ENCODE results near the gene MYOCD.

Gene MYOCD

GRCh38 chr17:12683299-12683698 is 17.6 kb downstream of the MYOCD start:
- Histone ChIP-seq H4K20me1 (ENCODE audit: insufficient read depth, low read length) (no peaks in the 10 kb centered on the region), H3K4me1 (ENCODE audit: insufficient read depth, low read length, severe bottlenecking) (no peaks in the 10 kb centered on the region), H3K9me3 (ENCODE audit: low read length) (no peaks in the 10 kb centered on the region), H2AFZ (ENCODE audit: low read length) (no peak overlapping the region), H3K36me3 (ENCODE audit: insufficient read depth, low read length) (no peaks in the 10 kb centered on the region), H3K79me2 (ENCODE audit: insufficient read depth, low read length) (no peaks in the 10 kb centered on the region), H3K27ac (ENCODE audit: low read depth, low read length, poor library complexity, severe bottlenecking) (no peak overlapping the region), H3K9me2 (ENCODE audit: low read depth, low read length) (no peaks in the 10 kb centered on the region), H3K4me3 (ENCODE audit: low read depth, low read length, poor library complexity, severe bottlenecking) (no peak overlapping the region), H3K9ac (ENCODE audit: low read length) (no peak overlapping the region), H3K27me3 (ENCODE audit: insufficient read depth, low read length) (0 out of 2 replicates have a peak, but pooled peaks cover 7% of the 10 kb centered on the region), H3F3A (ENCODE audit: insufficient read depth, low read length) (no peaks in the 10 kb centered on the region), H3K4me2 (ENCODE audit: low read length) (no peak overlapping the region)
- TF ChIP-seq EZH2 (IDR thresholded peaks at IDR 0.05; ENCODE audit: borderline replicate concordance, low read length) (no peak), CTCF (IDR thresholded peaks at IDR 0.05; ENCODE audit: low read length) (no peak)

GRCh38 chr17:12686486-12686885 is 20.8 kb downstream of the MYOCD start:
- H3K4me3 ChIP-seq (ENCODE audit: low read depth, low read length, poor library complexity, severe bottlenecking), result no peak overlapping the region
- no peak overlapping the region for H2AFZ ChIP-seq (ENCODE audit: low read length)
- no peaks in the 10 kb centered on the region for H3K79me2 ChIP-seq (ENCODE audit: insufficient read depth, low read length)
- TF ChIP-seq EZH2 (IDR thresholded peaks at IDR 0.05; ENCODE audit: borderline replicate concordance, low read length) (no peak), CTCF (IDR thresholded peaks at IDR 0.05; ENCODE audit: low read length) (no peak)
- H3K9ac ChIP-seq (ENCODE audit: low read length), result no peak overlapping the region
- H3F3A ChIP-seq (ENCODE audit: insufficient read depth, low read length), result no peaks in the 10 kb centered on the region
- H3K4me1 ChIP-seq (ENCODE audit: insufficient read depth, low read length, severe bottlenecking), result no peaks in the 10 kb centered on the region
- no peaks in the 10 kb centered on the region for H3K9me3 ChIP-seq (ENCODE audit: low read length)
- H3K27ac ChIP-seq (ENCODE audit: low read depth, low read length, poor library complexity, severe bottlenecking), result no peak overlapping the region
- H3K36me3 ChIP-seq (ENCODE audit: insufficient read depth, low read length), result no peaks in the 10 kb centered on the region
- no peak overlapping the region for H3K4me2 ChIP-seq (ENCODE audit: low read length)
- no peaks in the 10 kb centered on the region for H4K20me1 ChIP-seq (ENCODE audit: insufficient read depth, low read length)
- H3K9me2 ChIP-seq (ENCODE audit: low read depth, low read length), result no peaks in the 10 kb centered on the region
- H3K27me3 ChIP-seq (ENCODE audit: insufficient read depth, low read length), result 0 out of 2 replicates have a peak, but pooled peaks cover 7% of the 10 kb centered on the region

GRCh38 chr17:12688382-12688781 is 22.7 kb downstream of the MYOCD start:
- Histone ChIP-seq H4K20me1 (ENCODE audit: insufficient read depth, low read length) (no peaks in the 10 kb centered on the region), H3K4me2 (ENCODE audit: low read length) (no peak overlapping the region), H3K9me2 (ENCODE audit: low read depth, low read length) (no peaks in the 10 kb centered on the region), H3F3A (ENCODE audit: insufficient read depth, low read length) (no peaks in the 10 kb centered on the region), H3K4me1 (ENCODE audit: insufficient read depth, low read length, severe bottlenecking) (no peaks in the 10 kb centered on the region), H3K79me2 (ENCODE audit: insufficient read depth, low read length) (no peaks in the 10 kb centered on the region), H3K9ac (ENCODE audit: low read length) (no peak overlapping the region), H3K9me3 (ENCODE audit: low read length) (no peaks in the 10 kb centered on the region), H3K27ac (ENCODE audit: low read depth, low read length, poor library complexity, severe bottlenecking) (no peak overlapping the region), H3K27me3 (ENCODE audit: insufficient read depth, low read length) (no peaks in the 10 kb centered on the region; the same call in 1 of the 2 replicates), H3K4me3 (ENCODE audit: low read depth, low read length, poor library complexity, severe bottlenecking) (no peak overlapping the region), H2AFZ (ENCODE audit: low read length) (no peak overlapping the region), H3K36me3 (ENCODE audit: insufficient read depth, low read length) (no peaks in the 10 kb centered on the region)
- TF ChIP-seq EZH2 (IDR thresholded peaks at IDR 0.05; ENCODE audit: borderline replicate concordance, low read length) (no peak), CTCF (IDR thresholded peaks at IDR 0.05; ENCODE audit: low read length) (no peak)

All from OCI-LY1 (cell line).